HG02852 (cell line): Measurements from ENCODE around the gene ATG10.
A peak's percentile ranks its signal among the peaks of the same experiment; 100 is the strongest.

Experiments
- ATAC-seq: cut with Tn5 transposase; IDR thresholded peaks from one replicate; pipeline ENCODE4 v1.9.1; 2021; ENCODE audit warnings: mild to moderate bottlenecking, moderate library complexity; ENCODE audit not compliant: unreplicated experiment

Gene ATG10

GRCh38 chr5:82274343-82275211 is 302.8 kb downstream of the ATG10 start:
- no peak for ATAC-seq

GRCh38 chr5:82275216-82275664 is 303.4 kb downstream of the ATG10 start:
- ATAC-seq: no peak

- ATAC-seq: no peak
Observed at GRCh38 chr5:82276800-82277612, 305.2 kb downstream of the ATG10 start.

GRCh38 chr5:82277613-82277986 is 305.8 kb downstream of the ATG10 start:
- no peak for ATAC-seq

GRCh38 chr5:82277987-82278710 is 306.3 kb downstream of the ATG10 start, which contains the start of gene RPS23:
Gene RPS23, minus strand, starts transcription at chr5:82278354. Its CDS starts 31 bp downstream, at chr5:82278323.
- peak; percentile 93 for ATAC-seq

GRCh38 chr5:82278711-82279370 is 307.0 kb downstream of the ATG10 start:
- no peak for ATAC-seq

- no peak for ATAC-seq
Observed at GRCh38 chr5:82283893-82284292, 312.1 kb downstream of the ATG10 start.

GRCh38 chr5:82285206-82285605 is 313.4 kb downstream of the ATG10 start:
- ATAC-seq: no peak

GRCh38 chr5:82287625-82288024 is 315.8 kb downstream of the ATG10 start:
- no peak for ATAC-seq

GRCh38 chr5:82290005-82290404 is 318.2 kb downstream of the ATG10 start:
- ATAC-seq: no peak

- no peak for ATAC-seq
Observed at GRCh38 chr5:82290908-82291307, 319.1 kb downstream of the ATG10 start.

- no peak for ATAC-seq
Observed at GRCh38 chr5:82291420-82291819, 319.6 kb downstream of the ATG10 start.

GRCh38 chr5:82295144-82295543 is 323.3 kb downstream of the ATG10 start:
- no peak for ATAC-seq

GRCh38 chr5:82295959-82296531 is 324.2 kb downstream of the ATG10 start:
- no peak for ATAC-seq

- no peak for ATAC-seq
Observed at GRCh38 chr5:82296929-82297328, 325.1 kb downstream of the ATG10 start.

GRCh38 chr5:82297711-82298110 is 325.9 kb downstream of the ATG10 start:
- no peak for ATAC-seq

- ATAC-seq: no peak
Observed at GRCh38 chr5:82298668-82299067, 326.8 kb downstream of the ATG10 start.

GRCh38 chr5:82301190-82301589 is 329.4 kb downstream of the ATG10 start:
- no peak for ATAC-seq
